ENCODE data around the gene VSIG10. TPM values are rescaled to one million over a fixed set of nuclear protein-coding genes. Genes with fewer than 3 reads are reported as not detected.

The VSIG10 gene
- total RNA-seq, 1 experiment from 2014 or later, result 7.7 TPM

GRCh38 chr12:118016424-118017264 lies 87.2 kb downstream of the VSIG10 start, which contains the start of gene RFC5:
Gene RFC5 (plus strand): TSS chr12:118016703. CDS start chr12:118016828, 125 bp downstream.
- POLR2A ChIA-PET (ENCODE audit: low non-redundant PET), result interaction anchor here (0.6 kb wide), 1 partner anchor 249 kb away, joined by 3 read pairs; no protein-coding TSS in a partner anchor

GRCh38 chr12:118015944-118016343 lies 87.9 kb downstream of the VSIG10 start:
- intact Hi-C loops (cut with micrococcal nuclease; ENCODE audit: unreplicated experiment), result no loop called here
- no TSS peak for BruUV-seq (replicated peaks)
- ChIA-PET CTCF (no interaction called here), POLR2A (ENCODE audit: low non-redundant PET) (interaction anchor here (0.6 kb wide), 1 partner anchor 250 kb away, joined by 3 read pairs; no protein-coding TSS in a partner anchor)
- H3K27ac ChIP-seq (ENCODE audit: low read depth, low read length, poor library complexity, severe bottlenecking), result no peak overlapping the region
- H3K4me3 ChIP-seq (ENCODE audit: low read depth, low read length, poor library complexity, severe bottlenecking), result peak overlapping the region; percentile 93
- H3K27me3 ChIP-seq (replicated peaks; ENCODE audit: insufficient read depth, low read depth, low read length, poor library complexity), result no peaks in the 10 kb centered on the region
- H3K9me3 ChIP-seq (ENCODE audit: low read depth, low read length, poor library complexity, severe bottlenecking), result no peaks in the 10 kb centered on the region
- H3K4me1 ChIP-seq (ENCODE audit: insufficient read depth, low read length, poor library complexity, severe bottlenecking), result peaks cover 11% of the 10 kb centered on the region
- peaks cover 23% of the 10 kb centered on the region for H3K36me3 ChIP-seq (ENCODE audit: insufficient read depth, low read length, poor library complexity, severe bottlenecking)
- DNase-seq (ENCODE audit: low spot score), result no peak
- no peak for TF ChIP-seq CTCF (conservative IDR thresholded peaks at IDR 0.05; ENCODE audit: low read depth, low read length)
- TF ChIP-seq EZH2 (IDR thresholded peaks at IDR 0.05; ENCODE audit: borderline replicate concordance, low read depth, low read length, poor library complexity, severe bottlenecking), result no peak

More at GRCh38 chr12:118016424-118017264, 87.2 kb downstream of the VSIG10 start, which contains the start of gene RFC5:
- Histone ChIP-seq H3K27ac (ENCODE audit: low read depth, low read length, poor library complexity, severe bottlenecking) (peak within 1 kb of the TSS; percentile 93), H3K9me3 (ENCODE audit: low read depth, low read length, poor library complexity, severe bottlenecking) (no peaks in the 10 kb centered on the region), H3K4me1 (ENCODE audit: insufficient read depth, low read length, poor library complexity, severe bottlenecking) (peaks cover 11% of the 10 kb centered on the region), H3K36me3 (ENCODE audit: insufficient read depth, low read length, poor library complexity, severe bottlenecking) (peaks cover 30% of the 10 kb centered on the region), H3K4me3 (ENCODE audit: low read depth, low read length, poor library complexity, severe bottlenecking) (peak within 1 kb of the TSS; percentile 93), H3K27me3 (replicated peaks; ENCODE audit: insufficient read depth, low read depth, low read length, poor library complexity) (no peaks in the 10 kb centered on the region)
- DNase-seq (ENCODE audit: low spot score), result peak; percentile 99
- TF ChIP-seq EZH2 (IDR thresholded peaks at IDR 0.05; ENCODE audit: borderline replicate concordance, low read depth, low read length, poor library complexity, severe bottlenecking), result no peak
- no peak for TF ChIP-seq CTCF (conservative IDR thresholded peaks at IDR 0.05; ENCODE audit: low read depth, low read length)
- BruUV-seq (replicated peaks), result no TSS peak
- intact Hi-C loops (cut with micrococcal nuclease; ENCODE audit: unreplicated experiment), result no loop called here
- CTCF ChIA-PET, result no interaction called here

GRCh38 chr12:118015306-118015705 lies 88.5 kb downstream of the VSIG10 start:
- peaks cover 17% of the 10 kb centered on the region for H3K36me3 ChIP-seq (ENCODE audit: insufficient read depth, low read length, poor library complexity, severe bottlenecking)
- CTCF ChIA-PET, result no interaction called here
- no peaks in the 10 kb centered on the region for H3K9me3 ChIP-seq (ENCODE audit: low read depth, low read length, poor library complexity, severe bottlenecking)
- DNase-seq (ENCODE audit: low spot score), result no peak
- H3K4me1 ChIP-seq (ENCODE audit: insufficient read depth, low read length, poor library complexity, severe bottlenecking), result peaks cover 11% of the 10 kb centered on the region
- no TSS peak for BruUV-seq (replicated peaks)
- TF ChIP-seq EZH2 (IDR thresholded peaks at IDR 0.05; ENCODE audit: borderline replicate concordance, low read depth, low read length, poor library complexity, severe bottlenecking) (no peak), CTCF (conservative IDR thresholded peaks at IDR 0.05; ENCODE audit: low read depth, low read length) (no peak)
- intact Hi-C loops (cut with micrococcal nuclease; ENCODE audit: unreplicated experiment), result no loop called here
- H3K4me3 ChIP-seq (ENCODE audit: low read depth, low read length, poor library complexity, severe bottlenecking), result no peak overlapping the region
- H3K27me3 ChIP-seq (replicated peaks; ENCODE audit: insufficient read depth, low read depth, low read length, poor library complexity), result no peaks in the 10 kb centered on the region
- POLR2A ChIA-PET (ENCODE audit: low non-redundant PET), result no interaction called here
- H3K27ac ChIP-seq (ENCODE audit: low read depth, low read length, poor library complexity, severe bottlenecking), result no peak overlapping the region

Other genes starting within 250 kb of the VSIG10 start
- gene KSR2, start 135.0 kb downstream of the VSIG10 start, total RNA-seq (2021), result 0.02 TPM in 1 of 2 replicates, not detected in the other
- 62.1 and 66.3 TPM in 2 replicates for gene RFC5, start 87.3 kb downstream of the VSIG10 start, total RNA-seq (2021)
- 97.9 and 122 TPM in 2 replicates for gene WSB2, start 42.8 kb downstream of the VSIG10 start, total RNA-seq (2021)
- 312 TPM in 2 replicates for gene PEBP1, start 32.1 kb upstream of the VSIG10 start, total RNA-seq (2021)

Data from A673 (cell line).